Measurements from ENCODE around the gene ZKSCAN4.

ZKSCAN4 gene

GRCh38 chr6:28209753-28210535 lies 42.1 kb downstream of the ZKSCAN4 start:
- DNase-seq, result no peak

- DNase-seq, result no peak
Measured at GRCh38 chr6:28208111-28208659, 43.9 kb downstream of the ZKSCAN4 start.

DNA sequence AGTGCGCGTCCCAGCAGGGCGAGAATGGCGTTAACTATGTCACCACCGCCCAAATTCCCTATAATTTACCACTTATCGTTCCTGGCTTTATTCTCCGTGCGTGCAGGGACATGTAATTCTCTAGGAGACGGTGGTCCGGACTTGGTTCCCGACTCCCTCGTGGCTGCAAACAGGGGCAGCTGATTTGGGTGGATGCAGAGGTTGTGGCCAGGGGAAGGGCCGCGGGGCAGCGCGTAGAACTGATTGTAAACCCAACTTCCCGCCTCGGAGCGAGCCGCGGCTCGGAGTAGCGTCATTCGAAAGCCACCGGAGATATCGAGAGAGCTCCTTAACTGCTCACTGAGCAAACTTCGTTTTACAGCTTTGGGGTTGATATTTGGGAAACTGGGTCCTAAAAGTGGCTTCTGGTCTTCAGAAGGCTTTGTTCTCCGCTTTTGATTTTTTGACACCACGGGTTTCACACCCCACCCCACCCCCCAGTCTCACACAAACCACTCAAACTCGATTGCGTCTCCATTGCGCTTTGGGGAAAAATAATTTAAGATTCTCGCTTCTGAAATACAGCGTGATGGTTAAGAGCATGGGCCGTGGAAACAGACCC lies 44.5 kb downstream of the ZKSCAN4 start:
- DNase-seq, result no peak

DNA sequence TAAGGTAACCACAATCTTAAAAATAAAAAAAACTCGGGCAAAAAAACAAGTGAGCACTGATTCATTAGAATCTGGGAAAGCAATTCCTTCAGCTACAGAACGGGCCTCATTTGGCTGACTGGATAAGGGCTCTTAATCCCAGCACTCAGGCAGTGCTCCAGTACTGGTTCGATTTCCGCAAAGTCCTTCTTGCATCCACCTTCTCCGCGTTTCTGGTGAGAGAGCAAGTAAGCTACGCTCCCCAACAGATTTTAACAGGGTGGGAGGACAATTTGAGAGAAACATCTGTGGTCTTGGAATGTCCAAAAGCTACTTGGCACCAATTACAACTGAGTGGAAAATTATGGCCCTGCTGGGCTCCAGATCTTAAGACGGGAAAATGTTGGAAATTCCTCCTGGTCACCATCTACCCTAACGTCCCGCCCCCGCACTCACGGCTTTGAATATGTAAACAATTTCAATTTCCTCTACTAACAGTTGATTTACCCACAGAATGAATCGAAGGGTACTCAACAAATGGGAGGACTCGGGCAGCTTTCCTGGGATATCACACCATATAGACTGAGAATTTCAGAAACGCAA lies 45.0 kb downstream of the ZKSCAN4 start:
- no peak for DNase-seq

- no peak for DNase-seq
Measured at GRCh38 chr6:28206527-28206926, 45.5 kb downstream of the ZKSCAN4 start.

- no peak for DNase-seq
Measured at GRCh38 chr6:28205879-28206278, 46.2 kb downstream of the ZKSCAN4 start.

- DNase-seq, result no peak
Measured at GRCh38 chr6:28203201-28203600, 48.9 kb downstream of the ZKSCAN4 start.

GRCh38 chr6:28200020-28200419 lies 52.0 kb downstream of the ZKSCAN4 start:
- DNase-seq, result no peak
